Right lobe of liver (tissue), 6 donors: ENCODE measurements around the gene ILDR2. TPM values are rescaled to one million over a fixed set of nuclear protein-coding genes. Genes with fewer than 3 reads are reported as not detected.
A peak's percentile ranks its signal among the peaks of the same experiment; 100 is the strongest.

Experiments
- ATAC-seq, 4 donors: fragments of 200-7000 bp; cut with Tn5 transposase; one replicate each; pipeline ENCODE4 v1.9.1; 2020; ENCODE audit warnings: mild to moderate bottlenecking in 4 of 4, moderate library complexity in 4 of 4
- DNase-seq, 3 donors: peaks; one replicate each; pipeline ENCODE4 v3.0.0-alpha.2; 2020
- H3K27ac ChIP-seq, 3 donors: fragments of 200-600 bp; one replicate each; pipeline ENCODE4 v1.8.0; 2022
- H3K27me3 ChIP-seq, 2 donors: fragments of 200-600 bp; one replicate each; pipeline ENCODE4 v1.8.0; 2022
- H3K36me3 ChIP-seq, 4 donors: fragments of 200-600 bp; sonication (generic) in 1 of 4; one replicate each; pipeline versions ENCODE4 v1.5.1 to v1.8.0; 2017 to 2022; ENCODE audit warnings: control low read depth in 1 of 4
- H3K4me1 ChIP-seq, 4 donors: fragments of 200-600 bp; sonication (generic) in 1 of 4; one replicate each; pipeline versions ENCODE4 v1.5.1 to v1.8.0; 2017 to 2022; ENCODE audit warnings: control low read depth in 1 of 4
- H3K4me3 ChIP-seq, 3 donors: fragments of 200-600 bp; one replicate each; pipeline ENCODE4 v1.8.0; 2022
- H3K9me3 ChIP-seq, 4 donors: fragments of 200-600 bp; sonication (generic) in 1 of 4; one replicate each; pipeline versions ENCODE4 v1.5.1 to v1.8.0; 2017 to 2022; ENCODE audit warnings: control low read depth in 1 of 4
- POLR2A ChIP-seq: fragments of 450-650 bp; IDR thresholded peaks from one replicate; pipeline ENCODE4 v1.6.1; 2017; ENCODE audit warnings: antibody characterized with exemption, mild to moderate bottlenecking
- WGBS: methylation state at CpG from one replicate; pipeline ENCODE4 v1.1.6; 2018; ENCODE audit warnings: low coverage, low lambda C conversion rate; ENCODE audit not compliant: insufficient coverage; ENCODE audit errors: missing lambda C conversion rate; 5-methylcytosine and 5-hydroxymethylcytosine counted together
- intact Hi-C, 2 donors: fragments of 100-400 bp; cut with DNase I; formaldehyde crosslinking; loops; one replicate each; pipeline versions ENCODE4 v1.11.2 to v1.14.1; 2022
- total RNA-seq, 6 experiments: library from RNA; depleted of rRNA in 2 of 6; stranded (reverse); fragments of >200 nt in 2 of 6; fragmentation: NEBNext Ultra II Directional in 3 of 6; extraction: Animal tissue kit (Norgen Biotek cat#: 25700) in 3 of 6; gene quantifications; one replicate each; pipeline versions ENCODE4 v1.1.0 to v1.2.4, GENCODE V29; 2016 to 2023
- TF ChIP-seq, protein P1 (sequence below), 4 donors: fragments of 200-600 bp in 3 of 4; fragments of 450-650 bp in 1 of 4; IDR thresholded peaks; one replicate each; pipeline versions ENCODE4 v1.5.1 to v1.8.0; 2016 to 2022; ENCODE audit warnings: antibody characterized with exemption in 4 of 4, mild to moderate bottlenecking in 2 of 4
- donor health status: DM: no; HTN: yes; CAD: no.
- donor health status: DM: no; HTN: no; CAD: no.
- donor health status: DM: no; HTN: no; CAD: no.
- donor health status: DM: no; HTN: yes; CAD: no.
- donor health status: DM: no; HTN: yes; CAD: no.

Gene ILDR2
- total RNA-seq, 6 experiments from 2014 or later, result 1.4 to 3.7 (median 2.2) TPM

DNA sequence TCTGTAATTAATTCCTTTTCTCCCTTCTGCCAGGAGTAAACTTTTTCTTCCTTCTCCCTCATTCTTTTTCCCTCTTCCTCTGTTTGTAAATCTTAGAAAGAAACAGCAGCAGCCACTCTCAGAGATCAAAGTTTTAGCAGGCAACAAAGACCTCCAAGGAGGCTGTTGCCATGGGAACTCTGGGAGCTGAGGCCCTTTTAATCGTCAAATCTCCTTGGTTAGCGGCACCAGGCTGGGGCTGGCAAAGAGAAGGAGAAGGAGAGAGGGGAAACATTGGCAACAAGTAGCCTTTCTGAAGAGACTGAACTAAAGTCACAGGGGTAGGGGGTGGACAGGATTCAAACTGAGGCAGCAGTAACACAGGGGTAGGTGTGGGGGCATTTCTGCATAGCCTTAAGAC lies 25.2 kb downstream of the ILDR2 start:
- no peaks in the 10 kb centered on the region for H3K36me3 ChIP-seq
- no peak for ATAC-seq
- H3K27me3 ChIP-seq, result no peaks in the 10 kb centered on the region
- no peaks in the 10 kb centered on the region for H3K9me3 ChIP-seq
- peaks cover 0 to 6% (median 0%) of the 10 kb centered on the region in 4 donors for H3K4me1 ChIP-seq
- H3K4me3 ChIP-seq, result no peak overlapping the region
- 89% methylated on average over 2 of the region's 2 CpGs for WGBS
- TF ChIP-seq, protein P1, sequence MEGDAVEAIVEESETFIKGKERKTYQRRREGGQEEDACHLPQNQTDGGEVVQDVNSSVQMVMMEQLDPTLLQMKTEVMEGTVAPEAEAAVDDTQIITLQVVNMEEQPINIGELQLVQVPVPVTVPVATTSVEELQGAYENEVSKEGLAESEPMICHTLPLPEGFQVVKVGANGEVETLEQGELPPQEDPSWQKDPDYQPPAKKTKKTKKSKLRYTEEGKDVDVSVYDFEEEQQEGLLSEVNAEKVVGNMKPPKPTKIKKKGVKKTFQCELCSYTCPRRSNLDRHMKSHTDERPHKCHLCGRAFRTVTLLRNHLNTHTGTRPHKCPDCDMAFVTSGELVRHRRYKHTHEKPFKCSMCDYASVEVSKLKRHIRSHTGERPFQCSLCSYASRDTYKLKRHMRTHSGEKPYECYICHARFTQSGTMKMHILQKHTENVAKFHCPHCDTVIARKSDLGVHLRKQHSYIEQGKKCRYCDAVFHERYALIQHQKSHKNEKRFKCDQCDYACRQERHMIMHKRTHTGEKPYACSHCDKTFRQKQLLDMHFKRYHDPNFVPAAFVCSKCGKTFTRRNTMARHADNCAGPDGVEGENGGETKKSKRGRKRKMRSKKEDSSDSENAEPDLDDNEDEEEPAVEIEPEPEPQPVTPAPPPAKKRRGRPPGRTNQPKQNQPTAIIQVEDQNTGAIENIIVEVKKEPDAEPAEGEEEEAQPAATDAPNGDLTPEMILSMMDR (IDR thresholded peaks at IDR 0.05), result no peak
- TF ChIP-seq POLR2A, result no peak
- H3K27ac ChIP-seq, result no peak overlapping the region
- DNase-seq, result no peak
- intact Hi-C loops, result no loop called here

DNA sequence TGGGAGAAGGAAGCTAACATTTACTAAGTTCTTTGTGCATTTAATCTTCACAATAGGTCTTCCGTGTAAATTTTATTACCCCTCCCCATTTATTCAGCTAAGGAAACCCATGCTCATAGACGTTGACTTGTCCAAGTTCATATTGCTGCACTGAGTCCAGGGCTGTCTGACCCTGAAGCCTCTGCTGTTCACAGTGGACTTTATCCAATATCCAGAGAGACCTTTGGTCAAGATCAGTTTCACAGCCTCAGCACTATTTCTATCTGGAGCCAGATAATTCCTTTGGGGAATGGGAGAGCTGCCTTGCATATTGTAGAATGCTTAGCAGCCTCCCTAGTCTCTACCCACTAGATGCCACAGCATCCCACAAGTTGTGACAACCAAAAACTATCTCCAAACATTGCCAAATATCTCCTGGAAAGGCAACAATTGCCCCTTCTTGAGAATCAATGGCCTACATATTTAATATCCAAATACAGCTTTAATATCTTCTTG lies 26.4 kb downstream of the ILDR2 start:
- peaks cover 0 to 6% (median 0%) of the 10 kb centered on the region in 4 donors for H3K4me1 ChIP-seq
- H3K27ac ChIP-seq, result no peak overlapping the region
- ATAC-seq, result peak in 3 of 4 donors; percentile 36 to 79 (median 38)
- H3K9me3 ChIP-seq, result no peaks in the 10 kb centered on the region
- H3K27me3 ChIP-seq, result no peaks in the 10 kb centered on the region
- TF ChIP-seq, protein P1 (IDR thresholded peaks at IDR 0.05), result no peak
- TF ChIP-seq POLR2A, result no peak
- intact Hi-C loops, result no loop called here
- no peak overlapping the region for H3K4me3 ChIP-seq
- DNase-seq, result no peak
- no peaks in the 10 kb centered on the region for H3K36me3 ChIP-seq
- whole genome bisulfite sequencing, result 53% methylated on average over 2 of the region's 2 CpGs

DNA sequence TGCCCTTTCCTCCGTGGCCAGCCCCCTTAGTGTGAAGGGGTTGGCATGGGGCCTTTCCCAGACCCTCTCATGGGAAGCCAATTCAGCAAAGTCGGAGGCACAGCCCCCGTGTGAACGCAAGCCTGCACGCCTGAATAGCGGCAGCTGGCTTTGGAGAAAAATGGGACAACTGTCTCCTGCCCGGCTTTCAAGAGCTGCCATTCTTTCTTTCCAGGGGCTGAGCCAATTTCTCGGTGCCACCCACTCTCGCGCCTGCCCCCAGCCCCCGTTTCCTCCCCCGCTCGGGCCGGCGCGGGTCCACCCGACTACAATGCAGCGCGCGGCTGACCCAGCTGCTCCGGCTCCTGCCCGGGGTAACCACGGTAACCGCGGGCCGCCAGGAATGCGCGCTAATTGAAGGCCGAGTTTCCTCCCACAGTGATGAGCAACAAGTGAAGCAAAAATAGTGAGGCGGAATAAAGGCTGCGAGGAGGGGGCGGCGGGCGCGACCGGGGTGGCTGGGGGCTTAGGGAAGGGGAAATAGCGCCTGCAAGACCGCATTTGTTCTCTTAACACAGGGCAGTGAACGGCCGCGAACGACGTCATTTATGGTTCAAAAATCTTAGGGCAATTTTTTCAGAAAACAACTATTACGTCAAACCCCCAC lies 27.8 kb downstream of the ILDR2 start:
- Histone ChIP-seq H3K27me3 (no peaks in the 10 kb centered on the region), H3K36me3 (no peaks in the 10 kb centered on the region), H3K4me1 (peaks cover 0 to 6% (median 0%) of the 10 kb centered on the region in 4 donors), H3K27ac (no peak overlapping the region), H3K4me3 (no peak overlapping the region), H3K9me3 (no peaks in the 10 kb centered on the region)
- intact Hi-C loops, result no loop called here
- ATAC-seq (peak in 3 of 4 donors; percentile 30 to 38 (median 35)), DNase-seq (peak in 2 of 3 donors; percentile 21 to 49)
- WGBS, result 14% methylated on average over 36 of the region's 44 CpGs
- TF ChIP-seq, protein P1 (IDR thresholded peaks at IDR 0.05), result no peak
- no peak for TF ChIP-seq POLR2A

DNA sequence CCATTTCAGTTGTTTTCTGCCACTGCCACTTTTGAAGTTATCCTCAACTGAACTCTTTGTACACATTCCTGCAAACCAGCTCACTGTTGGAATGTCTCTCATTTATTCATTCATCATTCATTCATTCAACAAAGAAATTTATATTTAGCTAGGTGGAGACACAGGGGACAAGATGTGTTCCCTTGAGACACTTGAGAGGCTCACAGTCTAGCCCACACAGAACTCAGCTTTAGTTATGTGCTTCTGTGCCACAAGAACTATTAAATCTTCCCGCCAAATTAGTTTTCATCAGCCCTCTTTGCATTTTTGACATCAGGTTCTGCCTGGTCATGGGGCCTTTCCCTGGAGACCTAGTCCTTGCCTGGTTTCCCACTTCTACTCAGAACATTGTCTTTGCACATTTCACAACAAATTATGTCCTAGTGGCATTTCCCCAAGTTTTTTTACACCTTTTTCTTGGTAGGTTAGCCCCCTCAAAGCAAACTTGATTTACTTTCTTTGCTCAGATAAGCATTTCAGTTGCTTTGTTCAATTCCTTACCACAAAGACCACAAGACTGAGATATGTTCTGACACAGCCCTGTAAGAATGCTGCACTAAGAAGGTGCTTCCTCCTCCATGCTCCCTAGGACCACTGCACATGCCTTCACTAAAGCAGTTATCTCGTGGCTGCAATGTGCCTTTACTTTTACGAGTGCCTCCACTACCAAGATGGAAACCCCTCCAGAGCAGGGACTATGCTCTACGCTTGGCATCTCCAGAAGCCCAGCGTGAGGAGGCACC lies 31.0 kb downstream of the ILDR2 start:
- ATAC-seq (no peak), DNase-seq (no peak)
- no peaks in the 10 kb centered on the region for H3K9me3 ChIP-seq
- H3K4me3 ChIP-seq, result no peak overlapping the region
- TF ChIP-seq, protein P1 (IDR thresholded peaks at IDR 0.05), result no peak
- TF ChIP-seq POLR2A, result no peak
- H3K27ac ChIP-seq, result no peak overlapping the region
- H3K4me1 ChIP-seq, result peaks cover 0 to 6% (median 0%) of the 10 kb centered on the region in 4 donors
- 73% methylated on average over 5 of the region's 5 CpGs for WGBS
- no peaks in the 10 kb centered on the region for H3K27me3 ChIP-seq
- intact Hi-C loops, result no loop called here
- no peaks in the 10 kb centered on the region for H3K36me3 ChIP-seq
